SU-DHL-6 (cell line): ENCODE measurements around the gene HARBI1.

ENCODE experiments used
- H2AFZ ChIP-seq: fragments of 200-600 bp; sonication (generic); 2 replicates; pipeline ENCODE4 v1.6.1; 2014; ENCODE audit warnings: low read depth, mild to moderate bottlenecking, moderate library complexity, mixed read lengths, antibody characterized with exemption, low read length; ENCODE audit not compliant: severe bottlenecking
- H3F3A ChIP-seq: fragments of 200-600 bp; shearing (Covaris generic); 2 replicates; pipeline ENCODE4 v1.6.0; 2016; ENCODE audit warnings: antibody characterized with exemption, mild to moderate bottlenecking; ENCODE audit not compliant: insufficient read depth
- H3K27ac ChIP-seq: fragments of 200-600 bp; sonication (generic); 2 replicates; pipeline ENCODE4 v1.5.1; 2016; ENCODE audit warnings: low read depth, mild to moderate bottlenecking, low read length, moderate library complexity, mixed read lengths
- H3K27me3 ChIP-seq: fragments of 200-600 bp; sonication (generic), shearing (Covaris generic); 2 replicates; pipeline ENCODE4 v1.6.0; 2014; ENCODE audit warnings: mild to moderate bottlenecking, low read length
- H3K36me3 ChIP-seq: fragments of 200-600 bp; sonication (generic); 2 replicates; pipeline ENCODE4 v1.6.1; 2014; ENCODE audit warnings: mild to moderate bottlenecking, low read length, mixed read lengths
- H3K4me2 ChIP-seq: fragments of 300-600, 200-600 bp; shearing (Covaris generic), sonication (generic); 2 replicates; pipeline ENCODE4 v1.6.0; 2014; ENCODE audit warnings: low read length, low read depth, mild to moderate bottlenecking; ENCODE audit not compliant: poor library complexity, severe bottlenecking
- H3K4me3 ChIP-seq: fragments of 200-600 bp; sonication (generic); 2 replicates; pipeline ENCODE4 v1.5.1; 2014; ENCODE audit warnings: antibody characterized with exemption, low read length, mild to moderate bottlenecking, mixed read lengths; ENCODE audit not compliant: insufficient read depth, poor library complexity, severe bottlenecking
- H3K79me2 ChIP-seq: fragments of 200-600 bp; sonication (generic); 2 replicates; pipeline ENCODE4 v1.6.1; 2014; ENCODE audit warnings: mild to moderate bottlenecking, low read length, moderate library complexity; ENCODE audit not compliant: insufficient read depth
- H3K9ac ChIP-seq: fragments of 200-600 bp; sonication (generic); 2 replicates; pipeline ENCODE4 v1.7.0; 2014; ENCODE audit warnings: mild to moderate bottlenecking, low read length
- H3K9me2 ChIP-seq: fragments of 200-600 bp; sonication (generic); replicated peaks from 2 replicates; pipeline ENCODE4 v1.6.1; 2014; ENCODE audit warnings: low read length; ENCODE audit not compliant: insufficient read depth
- H3K9me3 ChIP-seq: fragments of 200-600 bp; sonication (generic); 2 replicates; pipeline ENCODE4 v1.6.1; 2014; ENCODE audit warnings: low read length, mixed read lengths; ENCODE audit not compliant: insufficient read depth
- H4K20me1 ChIP-seq: fragments of 200-600 bp; sonication (generic); 2 replicates; pipeline ENCODE4 v1.6.1; 2014; ENCODE audit warnings: low read depth, mild to moderate bottlenecking, antibody characterized with exemption, low read length, moderate library complexity, mixed read lengths
- CTCF ChIP-seq: fragments of 200-600 bp; sonication (generic); IDR thresholded peaks from one replicate; pipeline ENCODE4 v1.5.1; 2017; ENCODE audit warnings: antibody characterized with exemption, mild to moderate bottlenecking, low read length, moderate library complexity; ENCODE audit not compliant: insufficient read depth, poor library complexity, severe bottlenecking
- EZH2phosphoT487 ChIP-seq: fragments of 200-600 bp; sonication (generic), shearing (Covaris generic); conservative IDR thresholded peaks from 2 replicates; pipeline ENCODE4 v1.6.1; 2018; ENCODE audit warnings: mild to moderate bottlenecking, antibody characterized with exemption, low read length, moderate library complexity, mixed read lengths

HARBI1 gene

GRCh38 chr11:46632502-46632901 is 15.5 kb upstream of the HARBI1 start:
- H3K9me2 ChIP-seq = no peaks in the 10 kb centered on the region
- H3K9me3 ChIP-seq = no peaks in the 10 kb centered on the region
- no peaks in the 10 kb centered on the region for H3K36me3 ChIP-seq
- H3K27me3 ChIP-seq = no peaks in the 10 kb centered on the region
- TF ChIP-seq CTCF = no peak
- no peak for TF ChIP-seq EZH2phosphoT487
- H3K4me2 ChIP-seq = no peak overlapping the region
- H3K27ac ChIP-seq = no peak overlapping the region
- H4K20me1 ChIP-seq = no peaks in the 10 kb centered on the region
- 0 out of 2 replicates have a peak, but pooled peaks cover 4% of the 10 kb centered on the region for H3F3A ChIP-seq
- H3K4me3 ChIP-seq = no peak overlapping the region
- H3K9ac ChIP-seq = no peak overlapping the region
- no peak overlapping the region for H2AFZ ChIP-seq
- H3K79me2 ChIP-seq = no peaks in the 10 kb centered on the region

- Histone ChIP-seq H3K9ac (no peak overlapping the region), H3K4me3 (no peak overlapping the region), H3K27me3 (no peaks in the 10 kb centered on the region), H2AFZ (no peak overlapping the region), H3K9me2 (no peaks in the 10 kb centered on the region), H3K79me2 (no peaks in the 10 kb centered on the region), H4K20me1 (no peaks in the 10 kb centered on the region), H3K36me3 (no peaks in the 10 kb centered on the region), H3K4me2 (no peak overlapping the region), H3F3A (0 out of 2 replicates have a peak, but pooled peaks cover 4% of the 10 kb centered on the region), H3K9me3 (no peaks in the 10 kb centered on the region), H3K27ac (no peak overlapping the region)
- no peak for TF ChIP-seq CTCF
- no peak for TF ChIP-seq EZH2phosphoT487
These were observed 14.6 kb upstream of the HARBI1 start for GRCh38 chr11:46631676-46632075.

- no peaks in the 10 kb centered on the region for H3K27me3 ChIP-seq
- H3K36me3 ChIP-seq = no peaks in the 10 kb centered on the region
- no peaks in the 10 kb centered on the region for H3K9me2 ChIP-seq
- H3K9me3 ChIP-seq = no peaks in the 10 kb centered on the region
- H2AFZ ChIP-seq = no peak overlapping the region
- H3K4me3 ChIP-seq = no peak overlapping the region
- H4K20me1 ChIP-seq = no peaks in the 10 kb centered on the region
- H3K9ac ChIP-seq = no peak overlapping the region
- 0 out of 2 replicates have a peak, but pooled peaks cover under 1% of the 10 kb centered on the region for H3F3A ChIP-seq
- no peak overlapping the region for H3K4me2 ChIP-seq
- H3K27ac ChIP-seq = no peak overlapping the region
- TF ChIP-seq EZH2phosphoT487 (no peak), CTCF (no peak)
- no peaks in the 10 kb centered on the region; the same call in 1 of the 2 replicates for H3K79me2 ChIP-seq
These were observed 13.2 kb upstream of the HARBI1 start for GRCh38 chr11:46630237-46630636.
